GM12874 (cell line): ENCODE results near the gene KSR2.

ENCODE experiments used
- CTCF ChIP-seq: IDR thresholded peaks from 2 replicates; pipeline ENCODE4 v1.5.1; 2011; ENCODE audit warnings: low read depth, mild to moderate bottlenecking, control low read depth, low read length, moderate library complexity; ENCODE audit not compliant: insufficient read depth

KSR2 gene

GRCh38 chr12:117433878-117434277 is 534.9 kb downstream of the KSR2 start:
- no peak for TF ChIP-seq CTCF

GRCh38 chr12:117430246-117430645 is 538.5 kb downstream of the KSR2 start:
- no peak for TF ChIP-seq CTCF

GRCh38 chr12:117427211-117427610 is 541.6 kb downstream of the KSR2 start:
- TF ChIP-seq CTCF = no peak

GRCh38 chr12:117421987-117422386 is 546.8 kb downstream of the KSR2 start:
- TF ChIP-seq CTCF = no peak

GRCh38 chr12:117421068-117421752 is 547.6 kb downstream of the KSR2 start:
- TF ChIP-seq CTCF = no peak

GRCh38 chr12:117417004-117417403 is 551.8 kb downstream of the KSR2 start:
- no peak for TF ChIP-seq CTCF

GRCh38 chr12:117412465-117413188 is 556.2 kb downstream of the KSR2 start:
- no peak for TF ChIP-seq CTCF
